DMS 273 treated with DMSO at 0.1 percent for 48 hours (cell line): Measurements from ENCODE around the gene TPCN2.
"Not testable (repeated sequence)": the region's sequence is repeated elsewhere in the genome, so short reads cannot be mapped to it uniquely, and the experiment has no call there.

Source experiments
- DNase-seq: peaks from one replicate; lab custom pipeline; 2025; lab: John Stamatoyannopoulos, UW

TPCN2 gene

GRCh38 chr11:69048694-69049489, at the start of gene TPCN2:
TSS of gene TPCN2 (plus strand) at chr11:69048932. CDS start at chr11:69048998, 66 bp downstream.
- DNase-seq, result peak; percentile 65

- no peak for DNase-seq
These were observed 49.5 kb upstream of the TPCN2 start for GRCh38 chr11:68999093-68999747.

GRCh38 chr11:68999748-69000355, 48.9 kb upstream of the TPCN2 start:
- DNase-seq, result not testable (repeated sequence)

- no peak for DNase-seq
These were observed 48.3 kb upstream of the TPCN2 start for GRCh38 chr11:69000391-69000790.

GRCh38 chr11:69000831-69001242, 47.9 kb upstream of the TPCN2 start:
- peak; percentile 36 for DNase-seq

GRCh38 chr11:69001243-69002081, 47.3 kb upstream of the TPCN2 start:
- no peak for DNase-seq

- DNase-seq, result no peak
These were observed 46.6 kb upstream of the TPCN2 start for GRCh38 chr11:69002110-69002569.

- DNase-seq, result no peak
These were observed 46.0 kb upstream of the TPCN2 start for GRCh38 chr11:69002570-69003231.

GRCh38 chr11:69003301-69003865, 45.3 kb upstream of the TPCN2 start:
- no peak for DNase-seq

- no peak for DNase-seq
These were observed 44.8 kb upstream of the TPCN2 start for GRCh38 chr11:69003866-69004367.

- no peak for DNase-seq
These were observed 44.1 kb upstream of the TPCN2 start for GRCh38 chr11:69004411-69005182.

GRCh38 chr11:69005183-69005630, 43.5 kb upstream of the TPCN2 start:
- DNase-seq, result no peak

- no peak for DNase-seq
These were observed 42.9 kb upstream of the TPCN2 start for GRCh38 chr11:69005631-69006368.

- no peak for DNase-seq
These were observed 41.9 kb upstream of the TPCN2 start for GRCh38 chr11:69006816-69007215.

- no peak for DNase-seq
These were observed 40.8 kb upstream of the TPCN2 start for GRCh38 chr11:69007975-69008381.

GRCh38 chr11:69008737-69009440, 39.8 kb upstream of the TPCN2 start:
- no peak for DNase-seq

GRCh38 chr11:69009441-69010211, 39.1 kb upstream of the TPCN2 start:
- DNase-seq, result no peak

- DNase-seq, result no peak
These were observed 38.3 kb upstream of the TPCN2 start for GRCh38 chr11:69010361-69010891.
